Astrocyte (in vitro differentiated cells and primary cell): ENCODE results near the gene SPIRE2.

Source experiments
- EZH2 ChIP-seq: IDR thresholded peaks from 2 replicates; pipeline ENCODE4 v1.6.1; 2012; ENCODE audit warnings: mild to moderate bottlenecking, low read length, inconsistent platforms; ENCODE audit not compliant: insufficient read depth
- TF ChIP-seq, protein P1 (sequence below): IDR thresholded peaks from 2 replicates; pipeline ENCODE4 v1.5.1; 2011; ENCODE audit warnings: low read depth, mild to moderate bottlenecking, inconsistent platforms, low read length, moderate library complexity; ENCODE audit not compliant: insufficient read depth

DNA sequence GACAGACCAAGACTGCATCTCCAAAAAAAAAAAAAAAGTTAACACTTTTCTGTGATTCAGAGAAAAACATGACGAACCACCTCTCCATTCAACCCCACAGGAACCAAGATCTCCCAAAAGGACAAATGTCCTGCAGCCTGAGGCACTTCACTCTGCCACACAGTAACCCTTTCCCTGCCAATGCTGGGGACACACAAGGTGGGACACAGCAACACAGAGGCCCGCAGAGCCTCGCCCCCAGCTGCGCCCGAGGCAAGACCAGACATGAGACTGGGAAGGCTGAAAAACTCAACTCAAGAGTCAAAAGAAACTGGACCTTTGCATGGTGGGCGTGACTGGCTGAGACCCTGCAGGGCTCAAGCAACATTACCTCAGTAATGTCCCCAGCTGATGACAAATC, 45.8 kb upstream of the SPIRE2 start:
- TF ChIP-seq, protein P1, sequence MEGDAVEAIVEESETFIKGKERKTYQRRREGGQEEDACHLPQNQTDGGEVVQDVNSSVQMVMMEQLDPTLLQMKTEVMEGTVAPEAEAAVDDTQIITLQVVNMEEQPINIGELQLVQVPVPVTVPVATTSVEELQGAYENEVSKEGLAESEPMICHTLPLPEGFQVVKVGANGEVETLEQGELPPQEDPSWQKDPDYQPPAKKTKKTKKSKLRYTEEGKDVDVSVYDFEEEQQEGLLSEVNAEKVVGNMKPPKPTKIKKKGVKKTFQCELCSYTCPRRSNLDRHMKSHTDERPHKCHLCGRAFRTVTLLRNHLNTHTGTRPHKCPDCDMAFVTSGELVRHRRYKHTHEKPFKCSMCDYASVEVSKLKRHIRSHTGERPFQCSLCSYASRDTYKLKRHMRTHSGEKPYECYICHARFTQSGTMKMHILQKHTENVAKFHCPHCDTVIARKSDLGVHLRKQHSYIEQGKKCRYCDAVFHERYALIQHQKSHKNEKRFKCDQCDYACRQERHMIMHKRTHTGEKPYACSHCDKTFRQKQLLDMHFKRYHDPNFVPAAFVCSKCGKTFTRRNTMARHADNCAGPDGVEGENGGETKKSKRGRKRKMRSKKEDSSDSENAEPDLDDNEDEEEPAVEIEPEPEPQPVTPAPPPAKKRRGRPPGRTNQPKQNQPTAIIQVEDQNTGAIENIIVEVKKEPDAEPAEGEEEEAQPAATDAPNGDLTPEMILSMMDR, result no peak
- no peak for TF ChIP-seq EZH2
